ENCODE measurements around the gene RADIL.

The RADIL gene

DNA sequence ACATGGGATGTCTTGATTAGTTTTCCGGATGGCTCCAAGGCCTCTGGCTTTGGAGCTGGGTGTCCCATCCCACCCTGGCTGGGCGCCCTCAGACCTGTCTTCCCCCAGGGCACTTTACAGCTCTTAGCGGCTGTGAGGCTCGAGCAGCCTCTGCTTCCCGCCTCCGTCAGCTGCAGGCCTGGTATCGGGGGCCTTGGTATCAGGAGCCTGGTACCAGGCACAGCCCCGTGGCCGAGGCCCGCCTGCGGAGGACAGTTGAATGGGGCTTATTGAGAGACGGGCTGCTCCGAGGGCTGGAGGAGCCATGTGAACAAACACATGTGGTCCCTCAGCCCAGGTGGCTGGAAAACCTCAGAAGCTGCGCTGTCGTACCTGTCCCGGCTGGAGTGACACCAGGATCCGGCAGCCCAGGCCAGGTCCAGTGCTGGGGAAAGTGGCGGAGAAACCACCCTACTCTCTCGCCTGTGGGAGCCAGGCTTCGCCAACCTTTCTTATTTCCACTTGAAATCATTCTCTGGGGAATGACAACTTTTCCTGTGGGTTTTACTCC is 132.0 kb downstream of the RADIL start:
- no peak for DNase-seq

DNA sequence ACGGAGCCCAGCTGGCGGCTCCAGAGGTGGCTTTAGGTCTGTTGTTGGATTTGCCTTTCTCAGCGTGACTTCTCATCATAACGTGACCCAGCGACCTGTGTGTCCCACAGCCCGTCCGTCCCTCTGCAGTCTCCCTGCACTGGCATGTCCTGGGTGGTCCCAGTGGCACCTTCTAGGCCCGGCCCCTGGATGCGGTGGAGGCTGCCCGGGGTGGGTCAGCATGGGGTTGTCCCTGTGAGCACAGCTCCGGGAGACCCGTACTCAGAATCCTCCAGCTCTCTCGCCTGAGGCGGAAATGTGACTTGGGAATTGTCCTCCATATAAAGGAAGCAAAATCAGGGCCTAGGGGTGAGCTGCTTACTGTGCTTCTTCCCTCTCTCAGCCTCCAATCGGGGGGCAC is 133.7 kb downstream of the RADIL start:
- DNase-seq: no peak

DNA sequence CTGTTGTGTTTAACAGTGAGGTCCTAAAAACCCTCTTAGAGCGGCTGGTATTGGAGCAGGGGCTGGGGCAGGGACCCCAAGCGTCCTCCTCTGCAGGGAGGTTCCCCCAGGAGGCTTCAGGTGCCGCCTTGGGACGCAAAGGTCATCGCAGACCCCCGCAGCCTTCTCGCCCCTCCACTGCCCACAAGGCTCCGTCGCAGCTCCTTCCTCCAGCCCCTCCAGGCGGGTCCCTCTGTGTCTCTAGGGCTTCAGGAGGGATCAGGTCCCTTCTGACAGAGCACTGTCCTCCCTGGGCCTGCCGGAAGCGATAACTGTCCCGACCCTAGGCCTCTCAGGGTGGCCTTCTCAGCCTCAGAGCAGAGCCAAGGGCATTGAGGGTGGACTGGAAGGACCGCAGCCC is 134.2 kb downstream of the RADIL start:
- no peak for DNase-seq

Data from stimulated activated naive CD4-positive, alpha-beta T cell treated with Interleukin-2 at 50 U/mL for 16 hours (primary cell).